GM12873 (cell line): ENCODE results near the gene WIZ.

Experiments used
- TF ChIP-seq, protein P1 (sequence below): IDR thresholded peaks from 2 replicates; pipeline ENCODE4 v1.5.1; 2012; ENCODE audit warnings: low read depth, mild to moderate bottlenecking, moderate library complexity, low read length, control low read depth; ENCODE audit not compliant: insufficient read depth; ENCODE audit errors: missing control alignments

The WIZ gene

DNA sequence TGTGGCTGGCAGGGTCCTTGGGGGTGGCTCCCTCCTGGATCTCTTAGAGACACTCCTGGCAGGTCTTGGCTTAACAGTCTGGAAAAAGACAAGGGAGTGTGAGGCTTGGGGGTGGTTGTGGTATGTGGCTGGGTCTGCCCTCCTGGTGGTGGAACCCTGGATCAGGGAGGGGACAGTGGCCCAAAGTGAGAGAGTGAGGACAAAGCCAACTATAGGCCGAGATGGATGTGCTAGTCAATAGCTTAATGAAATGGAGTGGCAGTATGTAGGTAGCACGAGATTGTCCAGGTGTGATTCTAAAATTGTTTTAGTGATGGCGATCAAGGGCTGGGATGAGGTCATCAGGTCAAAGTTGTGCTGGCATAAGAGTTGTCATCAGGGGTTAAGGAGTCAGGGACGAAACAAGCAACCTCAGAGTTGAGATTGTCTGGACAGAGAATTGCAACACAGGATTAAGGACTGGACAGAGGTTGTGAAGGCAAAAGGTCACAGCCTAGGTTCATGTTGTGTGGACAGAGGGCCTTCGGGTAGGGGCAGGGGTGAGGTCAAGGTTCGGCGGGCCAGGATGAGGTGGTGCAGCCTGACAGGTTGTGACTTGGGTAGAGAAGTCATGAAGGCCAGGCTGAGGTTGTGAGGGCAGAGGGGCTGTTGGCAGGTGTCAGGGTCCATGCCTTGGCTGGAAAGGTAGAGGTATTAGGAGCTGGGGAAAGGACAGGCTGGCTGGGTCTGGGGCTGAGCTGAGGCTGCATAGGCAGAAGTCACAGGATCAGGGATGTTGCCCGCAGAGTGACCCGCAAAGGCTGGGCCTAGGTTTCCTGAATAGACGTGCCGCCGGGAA, 19.1 kb upstream of the WIZ start:
- TF ChIP-seq, protein P1, sequence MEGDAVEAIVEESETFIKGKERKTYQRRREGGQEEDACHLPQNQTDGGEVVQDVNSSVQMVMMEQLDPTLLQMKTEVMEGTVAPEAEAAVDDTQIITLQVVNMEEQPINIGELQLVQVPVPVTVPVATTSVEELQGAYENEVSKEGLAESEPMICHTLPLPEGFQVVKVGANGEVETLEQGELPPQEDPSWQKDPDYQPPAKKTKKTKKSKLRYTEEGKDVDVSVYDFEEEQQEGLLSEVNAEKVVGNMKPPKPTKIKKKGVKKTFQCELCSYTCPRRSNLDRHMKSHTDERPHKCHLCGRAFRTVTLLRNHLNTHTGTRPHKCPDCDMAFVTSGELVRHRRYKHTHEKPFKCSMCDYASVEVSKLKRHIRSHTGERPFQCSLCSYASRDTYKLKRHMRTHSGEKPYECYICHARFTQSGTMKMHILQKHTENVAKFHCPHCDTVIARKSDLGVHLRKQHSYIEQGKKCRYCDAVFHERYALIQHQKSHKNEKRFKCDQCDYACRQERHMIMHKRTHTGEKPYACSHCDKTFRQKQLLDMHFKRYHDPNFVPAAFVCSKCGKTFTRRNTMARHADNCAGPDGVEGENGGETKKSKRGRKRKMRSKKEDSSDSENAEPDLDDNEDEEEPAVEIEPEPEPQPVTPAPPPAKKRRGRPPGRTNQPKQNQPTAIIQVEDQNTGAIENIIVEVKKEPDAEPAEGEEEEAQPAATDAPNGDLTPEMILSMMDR: no peak

DNA sequence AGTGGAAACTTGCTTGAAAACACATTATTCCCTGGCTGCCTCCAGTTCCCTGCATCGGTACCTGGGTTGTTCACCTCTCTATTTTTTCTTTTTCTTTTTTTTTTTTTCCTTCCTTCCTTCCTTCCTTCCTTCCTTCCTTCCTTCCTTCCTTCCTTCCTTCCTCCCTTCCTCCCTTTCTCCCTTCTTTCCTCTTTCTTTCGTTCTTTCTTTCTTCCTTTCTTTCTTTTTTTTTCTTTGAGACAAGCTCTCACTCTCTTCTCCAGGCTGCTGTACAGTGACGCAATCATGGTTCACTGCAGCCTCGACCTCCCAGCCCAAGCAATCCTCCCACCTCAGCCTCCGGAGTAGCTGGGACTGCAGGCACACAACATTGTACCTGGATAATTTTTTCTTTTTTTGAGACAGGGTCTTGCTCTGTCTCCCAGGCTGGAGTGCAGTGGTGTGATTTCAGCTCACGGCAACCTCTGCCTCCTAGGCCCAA, 18.0 kb upstream of the WIZ start:
- TF ChIP-seq, protein P1: no peak

DNA sequence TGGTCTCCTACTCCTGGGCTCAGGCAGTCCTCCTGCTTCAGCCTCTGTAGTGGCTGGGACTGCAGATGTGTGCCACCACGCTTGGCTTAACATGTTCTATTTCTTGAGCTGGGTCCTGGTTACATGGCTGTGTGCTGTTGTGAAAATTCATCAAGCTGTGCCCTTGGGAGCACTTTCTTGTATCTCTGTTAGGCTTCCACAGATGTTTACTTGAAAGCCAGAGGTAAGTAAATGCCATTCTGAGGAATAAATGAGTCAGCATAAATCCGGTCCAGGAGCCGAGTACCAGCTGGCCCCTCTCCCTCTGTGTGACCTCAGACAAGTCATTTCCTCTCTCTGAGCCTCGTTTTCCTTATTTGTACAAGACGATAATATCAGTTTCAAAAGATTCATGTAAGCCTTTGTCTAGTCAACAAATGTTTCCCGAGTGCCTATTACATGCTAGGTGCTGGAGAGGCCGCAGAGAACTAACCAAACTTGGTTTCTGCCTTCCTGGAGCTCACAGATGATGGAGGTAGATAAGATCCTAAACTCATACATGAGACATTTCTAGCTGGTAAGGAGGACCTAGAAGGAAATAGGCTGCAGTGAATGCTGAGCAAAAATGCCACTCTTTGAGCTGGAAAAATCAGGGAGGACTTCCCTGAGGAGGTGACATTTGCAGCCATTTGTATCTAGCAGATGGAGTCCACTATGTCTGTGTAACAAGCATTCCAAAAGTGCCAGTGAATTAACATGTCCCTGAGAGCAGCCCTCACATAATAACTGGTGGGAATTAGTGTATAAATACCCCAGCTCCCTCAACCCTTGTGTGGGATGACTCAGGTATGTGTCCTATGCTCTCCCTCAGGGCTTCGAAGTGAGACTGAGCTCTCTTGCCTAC, 17.3 kb upstream of the WIZ start:
- TF ChIP-seq, protein P1: no peak

DNA sequence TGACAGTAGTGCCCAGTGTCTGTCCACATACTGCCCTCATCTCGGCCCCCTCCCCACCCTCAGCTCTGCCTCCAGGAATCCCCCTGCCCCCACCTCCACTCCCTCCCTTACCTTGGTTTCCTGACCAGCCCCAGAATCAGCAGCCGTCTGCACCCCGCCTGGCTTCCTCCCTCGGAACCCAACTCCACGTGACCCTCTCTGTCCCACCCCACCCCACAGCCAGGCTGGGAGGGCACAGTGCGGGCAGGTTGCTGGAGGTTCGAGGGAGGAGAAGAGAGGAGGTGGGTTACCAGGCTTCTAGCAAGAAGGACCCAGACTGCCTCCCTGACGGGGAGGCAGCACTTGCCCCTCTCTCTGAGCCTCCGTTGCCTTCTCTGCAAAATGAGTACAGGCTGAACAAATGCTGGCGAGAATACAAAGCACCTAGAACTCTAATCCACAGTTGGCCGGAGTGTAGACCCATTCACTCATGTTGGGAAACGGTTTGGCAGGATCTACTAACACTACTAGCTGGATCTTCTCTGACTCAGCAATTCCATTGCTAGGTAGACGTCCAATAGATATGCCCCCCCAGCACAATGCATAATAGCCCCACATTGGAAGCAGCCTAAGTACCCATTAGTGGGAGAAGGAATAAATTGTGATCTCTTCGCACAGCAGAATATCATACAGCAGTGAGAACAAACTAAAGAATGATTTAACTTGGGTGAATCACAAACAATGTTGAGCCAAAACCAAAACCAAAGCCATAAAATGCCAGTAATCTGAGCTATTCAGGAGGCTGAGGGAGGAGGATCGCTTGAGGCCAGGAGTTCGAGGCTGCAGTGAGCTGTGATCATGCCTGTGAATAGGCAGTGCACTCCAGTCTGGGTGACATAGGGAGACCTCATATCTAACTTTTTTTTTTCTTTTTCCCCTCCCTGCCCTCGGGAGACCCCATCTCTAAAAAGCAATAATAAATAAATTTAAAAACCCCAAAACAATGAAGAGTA, 14.9 kb upstream of the WIZ start, which contains the start of gene RASAL3:
RASAL3 (minus strand) TSS at position 151 of the 992 bp plus-strand sequence. CDS start 186 bp downstream, outside the sequence.
- TF ChIP-seq, protein P1: no peak

DNA sequence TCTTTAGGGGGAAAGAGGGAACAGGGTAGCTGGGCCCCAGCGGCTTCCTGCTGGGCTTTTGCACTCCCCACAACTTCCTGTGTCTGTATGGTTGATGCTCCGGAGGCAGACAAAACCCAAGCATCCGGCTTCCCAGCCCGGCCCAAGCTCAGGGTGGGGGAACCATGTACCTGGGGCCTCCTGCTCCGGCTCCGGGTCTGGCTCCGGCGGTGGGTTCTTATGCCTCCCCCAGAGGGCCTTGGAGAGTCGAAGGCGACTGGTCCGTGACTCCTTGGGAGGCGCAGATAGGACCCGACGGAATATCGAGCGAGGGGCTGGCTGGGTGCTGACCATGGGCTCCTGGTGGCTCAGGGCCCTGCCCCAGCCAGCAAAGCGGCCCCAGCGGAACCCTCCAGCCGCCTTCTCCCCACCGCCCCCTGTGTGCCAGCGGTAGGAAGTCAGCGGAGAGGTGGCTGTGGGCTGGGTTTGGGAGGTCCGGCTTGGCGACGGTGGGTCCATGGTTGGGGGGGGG, 14.2 kb upstream of the WIZ start:
- TF ChIP-seq, protein P1: no peak

DNA sequence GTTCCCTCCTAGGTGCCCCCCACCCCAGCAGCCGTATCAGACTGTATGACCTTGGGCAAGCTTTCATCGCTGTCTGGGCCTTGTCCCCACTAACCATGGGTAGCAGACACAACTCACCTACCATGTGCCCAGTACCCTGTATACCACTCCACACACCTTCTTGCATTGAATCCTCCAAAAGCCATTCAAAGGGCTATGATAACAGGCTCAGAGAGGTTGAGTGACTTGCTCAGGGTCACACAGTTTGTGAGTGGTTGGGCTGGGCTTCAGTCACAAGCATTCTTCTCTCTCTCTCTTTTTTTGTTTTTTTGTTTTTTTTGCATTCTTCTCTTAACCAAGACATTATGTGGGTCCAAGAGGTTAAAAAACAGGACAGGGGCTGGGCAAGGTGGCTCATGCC, 11.9 kb upstream of the WIZ start:
- TF ChIP-seq, protein P1: no peak
